Upper lobe of left lung (tissue), 4 donors: ENCODE measurements around the gene KIRREL3.

Experiments used
- EP300 ChIP-seq, 4 donors: sonication (generic); formaldehyde crosslinking; IDR thresholded peaks; one replicate each; pipeline ENCODE4 v1.5.1; 2017; ENCODE audit warnings: antibody characterized with exemption in 4 of 4, control low read depth in 2 of 4
- POLR2A ChIP-seq, 4 donors: fragments of 450-650 bp; IDR thresholded peaks; one replicate each; pipeline ENCODE4 v1.5.1; 2016 to 2017; ENCODE audit warnings: antibody characterized with exemption in 4 of 4, mild to moderate bottlenecking in 2 of 4
- POLR2AphosphoS5 ChIP-seq, 2 donors: sonication (generic); formaldehyde crosslinking; IDR thresholded peaks; one replicate each; pipeline ENCODE4 v1.5.1; 2017; ENCODE audit warnings: antibody characterized with exemption in 2 of 2
- TF ChIP-seq, protein P1 (sequence below), 6 experiments: fragments of 450-650 bp in 4 of 6; fragments of 200-600 bp in 2 of 6; sonication (generic) in 2 of 6; IDR thresholded peaks; one replicate each; pipeline ENCODE4 v1.5.1; 2016 to 2019; ENCODE audit warnings: antibody characterized with exemption in 6 of 6

DNA sequence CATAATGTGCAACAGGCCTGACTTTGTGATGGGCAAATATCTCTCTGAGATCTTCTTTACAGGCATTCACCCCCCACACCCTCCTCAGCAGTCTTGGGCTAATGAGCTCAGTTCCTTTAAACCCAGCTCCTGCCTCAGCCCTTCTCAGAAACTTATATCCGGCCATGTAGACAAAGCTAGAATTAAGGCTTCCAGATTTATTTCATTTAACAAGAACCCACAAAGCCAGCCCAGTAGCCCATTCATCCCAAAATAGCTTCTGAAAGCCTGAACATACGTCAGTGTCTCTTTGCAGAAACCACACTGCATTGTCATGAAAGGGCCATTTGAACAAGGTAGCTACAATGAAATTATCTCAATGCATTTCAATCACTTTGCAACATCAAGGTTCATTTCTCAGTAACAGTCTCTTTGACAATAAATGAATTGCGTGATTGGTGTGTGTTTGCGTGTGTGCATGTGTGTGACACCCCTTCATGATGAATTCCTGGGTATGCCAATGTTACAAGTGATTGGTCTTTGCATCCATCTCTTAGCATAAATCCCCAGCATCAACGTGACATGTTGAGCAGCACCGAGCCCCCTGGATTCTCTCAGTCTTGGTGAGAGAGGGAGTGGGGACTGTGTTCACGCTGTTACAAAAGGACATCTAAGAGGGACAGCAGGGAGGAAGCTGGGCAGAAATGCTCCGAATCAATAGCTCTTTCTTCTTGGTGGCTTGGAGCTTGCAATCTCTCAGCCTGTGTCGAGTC is 299.6 kb downstream of the KIRREL3 start:
- TF ChIP-seq, protein P1, sequence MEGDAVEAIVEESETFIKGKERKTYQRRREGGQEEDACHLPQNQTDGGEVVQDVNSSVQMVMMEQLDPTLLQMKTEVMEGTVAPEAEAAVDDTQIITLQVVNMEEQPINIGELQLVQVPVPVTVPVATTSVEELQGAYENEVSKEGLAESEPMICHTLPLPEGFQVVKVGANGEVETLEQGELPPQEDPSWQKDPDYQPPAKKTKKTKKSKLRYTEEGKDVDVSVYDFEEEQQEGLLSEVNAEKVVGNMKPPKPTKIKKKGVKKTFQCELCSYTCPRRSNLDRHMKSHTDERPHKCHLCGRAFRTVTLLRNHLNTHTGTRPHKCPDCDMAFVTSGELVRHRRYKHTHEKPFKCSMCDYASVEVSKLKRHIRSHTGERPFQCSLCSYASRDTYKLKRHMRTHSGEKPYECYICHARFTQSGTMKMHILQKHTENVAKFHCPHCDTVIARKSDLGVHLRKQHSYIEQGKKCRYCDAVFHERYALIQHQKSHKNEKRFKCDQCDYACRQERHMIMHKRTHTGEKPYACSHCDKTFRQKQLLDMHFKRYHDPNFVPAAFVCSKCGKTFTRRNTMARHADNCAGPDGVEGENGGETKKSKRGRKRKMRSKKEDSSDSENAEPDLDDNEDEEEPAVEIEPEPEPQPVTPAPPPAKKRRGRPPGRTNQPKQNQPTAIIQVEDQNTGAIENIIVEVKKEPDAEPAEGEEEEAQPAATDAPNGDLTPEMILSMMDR (IDR thresholded peaks at IDR 0.05) = no peak
- TF ChIP-seq EP300 (IDR thresholded peaks at IDR 0.05) (no peak), POLR2AphosphoS5 (IDR thresholded peaks at IDR 0.05) (no peak), POLR2A (IDR thresholded peaks at IDR 0.05) (no peak)
